HepG2 (cell line): ENCODE data around the gene TECTA. TPM values are rescaled to one million over a fixed set of nuclear protein-coding genes. Genes with fewer than 3 reads are reported as not detected.

ENCODE experiments used
- ATAC-seq: fragments of 200-7000 bp; cut with Tn5 transposase; 3 replicates; pipeline ENCODE4 v1.9.1; 2020; ENCODE audit warnings: mild to moderate bottlenecking, moderate library complexity
- BruUV-seq: library from RNA; stranded (reverse); fragments of 400-500 nt; replicated peaks from 2 replicates; lab custom pipeline; 2021; lab: Mats Ljungman, UMichigan
- CTCF ChIA-PET: fragments of 300-600 bp; formaldehyde crosslinking; extraction: SDS; loops from one replicate; lab custom pipeline; 2021; ENCODE audit warnings: low total read pairs, inconsistent platforms, low intra/inter-chr PET ratio; lab: Yijun Ruan, JAX
- POLR2A ChIA-PET: fragments of 350-600 bp; sonication (Branson Sonifier 250); formaldehyde crosslinking; loops from one replicate; lab custom pipeline; 2020; ENCODE audit warnings: antibody characterized with exemption, inconsistent platforms; lab: Yijun Ruan, JAX
- DNase-seq: peaks from one replicate; pipeline ENCODE4 v3.0.0-alpha.2; 2015; ENCODE audit warnings: low spot score
- FAIRE-seq: peaks from 3 replicates; lab custom pipeline; 2011; peaks lifted over from hg19 to GRCh38; lab: Jason Lieb, UNC
- H2AFZ ChIP-seq: one replicate; pipeline ENCODE4 v1.6.1; 2011; ENCODE audit warnings: low read length, inconsistent platforms
- H3K27ac ChIP-seq: fragments of 300-600 bp; 3 replicates; pipeline ENCODE4 v1.8.0; 2011; ENCODE audit warnings: mixed run types, mild to moderate bottlenecking, mixed read lengths, low read length, inconsistent platforms; ENCODE audit not compliant: insufficient read depth; ENCODE audit errors: extremely low read length
- H3K27me3 ChIP-seq, 2 experiments: fragments of 200-600 bp in 1 of 2; 2 replicates in 1 of 2; 3 replicates in 1 of 2; pipeline versions ENCODE4 v1.6.0 to v1.8.0; 2011; ENCODE audit warnings: low read length in 2 of 2, mild to moderate bottlenecking in 2 of 2, moderate library complexity in 2 of 2, inconsistent platforms in 1 of 2; ENCODE audit not compliant: insufficient read depth in 2 of 2, control insufficient read depth in 1 of 2
- H3K36me3 ChIP-seq, 2 experiments: fragments of 200-600 bp in 1 of 2; replicated peaks in 1 of 2; 2 replicates in 1 of 2; 3 replicates in 1 of 2; pipeline versions ENCODE4 v1.5.1 to v1.8.0; 2011; ENCODE audit warnings: low read length in 2 of 2, inconsistent platforms in 1 of 2; ENCODE audit not compliant: insufficient read depth in 2 of 2, control insufficient read depth in 1 of 2
- H3K4me1 ChIP-seq: 2 replicates; pipeline ENCODE4 v1.5.1; 2012; ENCODE audit warnings: low read length, inconsistent platforms; ENCODE audit not compliant: insufficient read depth
- H3K4me2 ChIP-seq: 2 replicates; pipeline ENCODE4 v1.6.0; 2011; ENCODE audit warnings: low read depth, low read length, inconsistent platforms
- H3K4me3 ChIP-seq, 3 experiments: fragments of 200-600 bp in 1 of 3; sonication (generic), shearing (Covaris generic) in 1 of 3; replicated peaks in 1 of 3; 2 replicates each; pipeline ENCODE4 v1.5.1; 2011 to 2016; ENCODE audit warnings: low read length in 3 of 3, inconsistent platforms in 2 of 3, low read depth in 2 of 3, mild to moderate bottlenecking in 2 of 3, control low read depth in 1 of 3, mixed read lengths in 1 of 3; ENCODE audit not compliant: insufficient read depth in 1 of 3
- H3K79me2 ChIP-seq: one replicate; pipeline ENCODE4 v1.6.1; 2011; ENCODE audit warnings: low read length, inconsistent platforms; ENCODE audit not compliant: insufficient read depth
- H3K9ac ChIP-seq: 2 replicates; pipeline ENCODE4 v1.6.0; 2011; ENCODE audit warnings: mild to moderate bottlenecking, low read depth, low read length, inconsistent platforms; ENCODE audit not compliant: insufficient read depth
- H3K9me3 ChIP-seq: 2 replicates; pipeline ENCODE4 v1.5.1; 2012; ENCODE audit warnings: mild to moderate bottlenecking, low read length
- H4K20me1 ChIP-seq: 2 replicates; pipeline ENCODE4 v1.6.0; 2011; ENCODE audit warnings: inconsistent platforms, mild to moderate bottlenecking, low read length, moderate library complexity; ENCODE audit not compliant: insufficient read depth
- AKNA ChIP-seq: sonication (generic); formaldehyde crosslinking; IDR thresholded peaks from 2 replicates; pipeline ENCODE4 v1.4.0; 2020; ENCODE audit warnings: missing genetic modification reagents, borderline replicate concordance
- DNMT3B ChIP-seq: conservative IDR thresholded peaks from 2 replicates; pipeline ENCODE4 v1.6.1; 2016; ENCODE audit warnings: missing biosample characterization, control low read depth
- NBN ChIP-seq: fragments of 450-650 bp; conservative IDR thresholded peaks from 2 replicates; pipeline ENCODE4 v1.6.1; 2017
- SPEN ChIP-seq: sonication (generic); formaldehyde crosslinking; IDR thresholded peaks from 2 replicates; pipeline ENCODE4 v1.5.1; 2020; ENCODE audit warnings: low read depth, mild to moderate bottlenecking, missing genetic modification reagents
- UBTF ChIP-seq: sonication (generic); formaldehyde crosslinking; IDR thresholded peaks from 2 replicates; pipeline ENCODE4 v1.4.0; 2020; ENCODE audit warnings: mild to moderate bottlenecking, missing genetic modification reagents
- ZNF577 ChIP-seq: sonication (generic); formaldehyde crosslinking; IDR thresholded peaks from 2 replicates; pipeline ENCODE4 v1.4.0; 2020; ENCODE audit warnings: mild to moderate bottlenecking, low read depth, missing genetic modification reagents, borderline replicate concordance
- ZNF773 ChIP-seq: sonication (generic); formaldehyde crosslinking; IDR thresholded peaks from 2 replicates; pipeline ENCODE4 v1.4.0; 2020; ENCODE audit warnings: missing genetic modification reagents, borderline replicate concordance
- ZNF782 ChIP-seq: sonication (generic); formaldehyde crosslinking; IDR thresholded peaks from 2 replicates; pipeline ENCODE4 v1.4.0; 2020; ENCODE audit warnings: missing genetic modification reagents, mild to moderate bottlenecking, borderline replicate concordance
- WGBS: methylation state at CpG from one replicate; pipeline ENCODE4 v1.1.6; 2017; ENCODE audit warnings: low lambda C conversion rate; 5-methylcytosine and 5-hydroxymethylcytosine counted together
- in situ Hi-C: cut with HindIII; loops from 2 replicates; pipeline ENCODE4 v1.10.0; 2017; ENCODE audit warnings: low pct_unique_long_range_greater_than_20kb; ENCODE audit not compliant: extremely low pct_ligation_motif_present
- intact Hi-C: fragments of 100-400 bp; cut with micrococcal nuclease; formaldehyde crosslinking; loops from one replicate; pipeline ENCODE4 v1.10.0; 2022; ENCODE audit not compliant: unreplicated experiment
- polyA plus RNA-seq, 8 experiments: library from polyadenylated mRNA; depleted of rRNA in 3 of 8; stranded (reverse) in 7 of 8; unstranded in 1 of 8; fragments of >200 nt; fragmentation: Illumina TruSeq in 4 of 8; extraction: Trizol in 4 of 8; gene quantifications; 2 replicates each; pipeline versions ENCODE4 v1.2.1 to v1.2.3, GENCODE V29; 2011 to 2016; ENCODE audit warnings: low read depth in 4 of 8, missing spikeins in 1 of 8, mixed read lengths in 1 of 8; ENCODE audit not compliant: insufficient read depth in 1 of 8
- total RNA-seq, 5 experiments: library from RNA; depleted of rRNA; stranded (reverse); fragments of >200 nt; fragmentation: Illumina TruSeq; extraction: Trizol; gene quantifications; 2 replicates each; pipeline ENCODE4 v1.2.3, GENCODE V29; 2016; ENCODE audit warnings: low read depth in 1 of 5
- TF ChIP-seq, protein P1 (sequence below): sonication (generic); formaldehyde crosslinking; IDR thresholded peaks from 2 replicates; pipeline ENCODE4 v1.4.0; 2020; ENCODE audit warnings: missing genetic modification reagents
- TF ChIP-seq, protein P2 (sequence below): sonication (generic); formaldehyde crosslinking; IDR thresholded peaks from 2 replicates; pipeline ENCODE4 v1.4.0; 2020; ENCODE audit warnings: mild to moderate bottlenecking, missing genetic modification reagents, borderline replicate concordance

Gene TECTA
- total and polyA plus RNA-seq, 2 of the 13 experiments (the other 11 are each of a cell fraction or from before 2014, with no cell fraction given), result 0.04 to 0.17 TPM

GRCh38 chr11:121228851-121229250, 127.8 kb downstream of the TECTA start:
- ChIA-PET CTCF (no interaction called here), POLR2A (no interaction called here)
- in situ Hi-C loops, result no loop called here
- H3K4me3 ChIP-seq, result no peak overlapping the region
- TF ChIP-seq ZNF773 (CRISPR knock-in tag) (no peak), ZNF782 (CRISPR knock-in tag) (no peak), DNMT3B (no peak), UBTF (CRISPR knock-in tag) (no peak), NBN (no peak), AKNA (CRISPR knock-in tag) (no peak), SPEN (no peak), ZNF577 (CRISPR knock-in tag) (no peak)
- TF ChIP-seq, protein P1, sequence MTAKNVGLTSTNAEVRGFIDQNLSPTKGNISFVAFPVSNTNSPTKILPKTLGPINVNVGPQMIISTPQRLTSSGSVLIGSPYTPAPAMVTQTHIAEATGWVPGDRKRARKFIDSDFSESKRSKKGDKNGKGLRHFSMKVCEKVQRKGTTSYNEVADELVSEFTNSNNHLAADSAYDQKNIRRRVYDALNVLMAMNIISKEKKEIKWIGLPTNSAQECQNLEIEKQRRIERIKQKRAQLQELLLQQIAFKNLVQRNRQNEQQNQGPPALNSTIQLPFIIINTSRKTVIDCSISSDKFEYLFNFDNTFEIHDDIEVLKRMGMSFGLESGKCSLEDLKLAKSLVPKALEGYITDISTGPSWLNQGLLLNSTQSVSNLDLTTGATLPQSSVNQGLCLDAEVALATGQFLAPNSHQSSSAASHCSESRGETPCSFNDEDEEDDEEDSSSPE, result no peak
- TF ChIP-seq, protein P2, sequence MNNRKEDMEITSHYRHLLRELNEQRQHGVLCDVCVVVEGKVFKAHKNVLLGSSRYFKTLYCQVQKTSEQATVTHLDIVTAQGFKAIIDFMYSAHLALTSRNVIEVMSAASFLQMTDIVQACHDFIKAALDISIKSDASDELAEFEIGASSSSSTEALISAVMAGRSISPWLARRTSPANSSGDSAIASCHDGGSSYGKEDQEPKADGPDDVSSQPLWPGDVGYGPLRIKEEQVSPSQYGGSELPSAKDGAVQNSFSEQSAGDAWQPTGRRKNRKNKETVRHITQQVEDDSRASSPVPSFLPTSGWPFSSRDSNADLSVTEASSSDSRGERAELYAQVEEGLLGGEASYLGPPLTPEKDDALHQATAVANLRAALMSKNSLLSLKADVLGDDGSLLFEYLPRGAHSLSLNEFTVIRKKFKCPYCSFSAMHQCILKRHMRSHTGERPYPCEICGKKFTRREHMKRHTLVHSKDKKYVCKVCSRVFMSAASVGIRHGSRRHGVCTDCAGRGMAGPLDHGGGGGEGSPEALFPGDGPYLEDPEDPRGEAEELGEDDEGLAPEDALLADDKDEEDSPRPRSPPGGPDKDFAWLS (CRISPR knock-in tag), result no peak
- TF ChIP-seq, all 625 proteins: peak for 0
- Histone ChIP-seq H3K4me2 (no peak overlapping the region), H3K36me3 (no peaks in the 10 kb centered on the region), H3K27me3 (peaks cover 0 to under 1% of the 10 kb centered on the region in 2 experiments; a peak in 1 of 5 replicates), H3K9me3 (no peaks in the 10 kb centered on the region), H3K4me1 (peaks cover 25% of the 10 kb centered on the region), H4K20me1 (no peaks in the 10 kb centered on the region), H2AFZ (no peak overlapping the region), H3K27ac (no peak overlapping the region), H3K9ac (no peak overlapping the region), H3K79me2 (no peaks in the 10 kb centered on the region)
- FAIRE-seq, result no peak
- 0% methylated on average over 1 of the region's 1 CpG for WGBS
- no peak for ATAC-seq
- BruUV-seq, result no TSS peak
- intact Hi-C loops, result no loop called here
- no peak for DNase-seq
